PFSK-1 (cell line): ENCODE data around the gene ZDHHC24.

ENCODE experiments used
- POLR2AphosphoS5 ChIP-seq: IDR thresholded peaks from 2 replicates; pipeline ENCODE4 v1.6.1; 2012; ENCODE audit warnings: low read depth, mild to moderate bottlenecking, control low read depth, low read length, moderate library complexity
- REST ChIP-seq, 2 experiments: IDR thresholded peaks; 2 replicates each; pipeline versions ENCODE4 v1.6.1 to v1.8.0; 2011 to 2012; ENCODE audit warnings: low read depth in 2 of 2, low read length in 2 of 2, control low read depth in 1 of 2, inconsistent platforms in 1 of 2, mild to moderate bottlenecking in 1 of 2, moderate library complexity in 1 of 2; ENCODE audit not compliant: insufficient read depth in 1 of 2
- SIN3A ChIP-seq: IDR thresholded peaks from 2 replicates; pipeline ENCODE4 v1.6.1; 2012; ENCODE audit warnings: mild to moderate bottlenecking, low read length, moderate library complexity, borderline replicate concordance; ENCODE audit not compliant: insufficient read depth
- TAF1 ChIP-seq: IDR thresholded peaks from 2 replicates; pipeline ENCODE4 v1.6.1; 2012; ENCODE audit warnings: low read length, control low read depth, borderline replicate concordance; ENCODE audit not compliant: insufficient read depth

GRCh38 chr11:66545701-66546367 lies at the start of gene ZDHHC24:
- TF ChIP-seq POLR2AphosphoS5 (peak; percentile 73), TAF1 (peak; percentile 65; the same call in 1 of the 2 replicates), REST (IDR thresholded peaks at IDR 0.05; ENCODE audit: insufficient read depth in 1 of 2, low read depth in 2 of 2, low read length in 2 of 2) (0 out of 4 replicates have a peak, but pooled peaks of 1 of the 2 experiments have one; percentile 7), SIN3A (peak; percentile 97; the same call in 1 of the 2 replicates)
